ENCODE measurements around the gene KHDRBS2. TPM values are rescaled to one million over a fixed set of nuclear protein-coding genes. Genes with fewer than 3 reads are reported as not detected.

Gene KHDRBS2
- total and polyA plus RNA-seq, 2 of the 13 experiments (the other 11 are each of a cell fraction or from before 2014, with no cell fraction given): not detected

DNA sequence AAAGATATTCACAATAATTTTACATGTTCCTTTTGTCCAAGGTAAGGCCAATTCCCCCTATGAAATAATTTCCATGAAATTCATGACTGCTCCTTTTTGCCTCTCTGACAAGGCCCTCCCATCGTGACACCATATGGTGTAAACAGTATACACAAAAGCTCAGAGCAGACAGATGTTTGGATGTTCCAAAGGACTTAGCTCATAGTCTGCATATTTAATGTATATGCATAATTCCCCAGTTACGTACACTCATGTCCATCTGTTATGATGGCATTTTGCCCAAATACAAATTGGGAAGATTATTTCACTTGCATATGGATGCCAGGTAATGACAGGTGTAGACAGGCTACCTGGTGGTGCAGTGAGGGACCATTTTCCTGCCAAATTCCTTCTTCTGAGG is 376.5 kb downstream of the KHDRBS2 start:
- ChIA-PET CTCF (ENCODE audit: low intra/inter-chr PET ratio, low total read pairs) (no interaction called here), POLR2A (no interaction called here)
- Histone ChIP-seq H3K9ac (ENCODE audit: insufficient read depth, low read depth, low read length) (no peak overlapping the region), H3K4me3 (replicated peaks in 1 of 3; ENCODE audit: insufficient read depth in 1 of 3, low read depth in 2 of 3, low read length in 3 of 3) (no peak overlapping the region), H3K27ac (ENCODE audit: extremely low read length, insufficient read depth, low read length) (no peak overlapping the region), H3K9me3 (ENCODE audit: low read length) (no peaks in the 10 kb centered on the region), H4K20me1 (ENCODE audit: insufficient read depth, low read length) (no peaks in the 10 kb centered on the region), H3K79me2 (ENCODE audit: insufficient read depth, low read length) (no peaks in the 10 kb centered on the region), H3K4me1 (ENCODE audit: insufficient read depth, low read length) (no peaks in the 10 kb centered on the region), H3K27me3 (ENCODE audit: control insufficient read depth in 1 of 2, insufficient read depth in 2 of 2, low read length in 2 of 2) (no peaks in the 10 kb centered on the region), H3K36me3 (replicated peaks in 1 of 2; ENCODE audit: control insufficient read depth in 1 of 2, insufficient read depth in 2 of 2, low read length in 2 of 2) (no peaks in the 10 kb centered on the region), H3K4me2 (ENCODE audit: low read depth, low read length) (no peak overlapping the region), H2AFZ (ENCODE audit: low read length) (no peak overlapping the region)
- in situ Hi-C loops (cut with HindIII; ENCODE audit: extremely low pct_ligation_motif_present, low pct_unique_long_range_greater_than_20kb): no loop called here
- WGBS (ENCODE audit: low lambda C conversion rate): 38% methylated on average over 2 of the region's 2 CpGs
- FAIRE-seq: no peak
- BruUV-seq (replicated peaks): no TSS peak
- ATAC-seq: no peak
- DNase-seq (ENCODE audit: low spot score): no peak
- intact Hi-C loops (cut with micrococcal nuclease; ENCODE audit: unreplicated experiment): no loop called here
- TF ChIP-seq, protein P1, sequence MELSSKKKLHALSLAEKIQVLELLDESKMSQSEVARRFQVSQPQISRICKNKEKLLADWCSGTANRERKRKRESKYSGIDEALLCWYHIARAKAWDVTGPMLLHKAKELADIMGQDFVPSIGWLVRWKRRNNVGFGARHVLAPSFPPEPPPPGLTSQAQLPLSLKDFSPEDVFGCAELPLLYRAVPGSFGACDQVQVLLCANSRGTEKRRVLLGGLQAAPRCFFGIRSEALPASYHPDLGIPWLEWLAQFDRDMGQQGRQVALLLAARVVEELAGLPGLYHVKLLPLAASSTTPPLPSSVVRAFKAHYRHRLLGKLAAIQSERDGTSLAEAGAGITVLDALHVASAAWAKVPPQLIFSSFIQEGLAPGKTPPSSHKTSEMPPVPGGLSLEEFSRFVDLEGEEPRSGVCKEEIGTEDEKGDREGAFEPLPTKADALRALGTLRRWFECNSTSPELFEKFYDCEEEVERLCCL (CRISPR knock-in tag; IDR thresholded peaks at IDR 0.05; ENCODE audit: borderline replicate concordance): no peak
- no peak for TF ChIP-seq ZBTB42 (CRISPR knock-in tag; IDR thresholded peaks at IDR 0.05)
- TF ChIP-seq, protein P2, sequence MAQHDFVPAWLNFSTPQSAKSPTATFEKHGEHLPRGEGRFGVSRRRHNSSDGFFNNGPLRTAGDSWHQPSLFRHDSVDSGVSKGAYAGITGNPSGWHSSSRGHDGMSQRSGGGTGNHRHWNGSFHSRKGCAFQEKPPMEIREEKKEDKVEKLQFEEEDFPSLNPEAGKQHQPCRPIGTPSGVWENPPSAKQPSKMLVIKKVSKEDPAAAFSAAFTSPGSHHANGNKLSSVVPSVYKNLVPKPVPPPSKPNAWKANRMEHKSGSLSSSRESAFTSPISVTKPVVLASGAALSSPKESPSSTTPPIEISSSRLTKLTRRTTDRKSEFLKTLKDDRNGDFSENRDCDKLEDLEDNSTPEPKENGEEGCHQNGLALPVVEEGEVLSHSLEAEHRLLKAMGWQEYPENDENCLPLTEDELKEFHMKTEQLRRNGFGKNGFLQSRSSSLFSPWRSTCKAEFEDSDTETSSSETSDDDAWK (CRISPR knock-in tag; IDR thresholded peaks at IDR 0.05): no peak
- TF ChIP-seq KLF6 (CRISPR knock-in tag; IDR thresholded peaks at IDR 0.05): no peak
- no peak for TF ChIP-seq MEIS2 (CRISPR knock-in tag; IDR thresholded peaks at IDR 0.05)

DNA sequence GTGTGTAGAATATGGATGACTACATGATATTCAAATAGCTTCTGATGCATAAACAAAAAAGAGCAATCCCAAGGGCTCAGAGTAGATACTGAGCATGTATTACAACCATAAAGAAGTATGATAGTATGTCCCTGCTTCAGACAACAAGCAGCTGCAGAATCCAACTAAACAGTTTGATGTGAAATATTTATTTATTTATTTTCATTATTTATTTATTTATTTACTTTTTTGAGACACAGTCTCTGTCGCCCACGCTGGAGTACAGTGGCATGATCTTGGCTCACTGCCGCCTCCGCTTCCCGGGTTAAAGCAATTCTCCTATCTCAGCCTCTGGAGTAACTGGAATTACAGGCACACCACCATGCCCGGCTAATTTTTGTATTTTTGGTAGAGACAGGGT is 384.3 kb downstream of the KHDRBS2 start:
- H3K9me3 ChIP-seq (ENCODE audit: low read length): no peaks in the 10 kb centered on the region
- H3K9ac ChIP-seq (ENCODE audit: insufficient read depth, low read depth, low read length): no peak overlapping the region
- intact Hi-C loops (cut with micrococcal nuclease; ENCODE audit: unreplicated experiment) (no loop called here), in situ Hi-C loops (cut with HindIII; ENCODE audit: extremely low pct_ligation_motif_present, low pct_unique_long_range_greater_than_20kb) (no loop called here)
- H3K36me3 ChIP-seq (replicated peaks in 1 of 2; ENCODE audit: control insufficient read depth in 1 of 2, insufficient read depth in 2 of 2, low read length in 2 of 2): no peaks in the 10 kb centered on the region
- no peak overlapping the region for H3K4me2 ChIP-seq (ENCODE audit: low read depth, low read length)
- WGBS (ENCODE audit: low lambda C conversion rate): 55% methylated on average over 6 of the region's 6 CpGs
- FAIRE-seq (no peak), ATAC-seq (no peak), DNase-seq (ENCODE audit: low spot score) (no peak)
- no TSS peak for BruUV-seq (replicated peaks)
- H3K27ac ChIP-seq (ENCODE audit: extremely low read length, insufficient read depth, low read length): no peak overlapping the region
- CTCF ChIA-PET (ENCODE audit: low intra/inter-chr PET ratio, low total read pairs): no interaction called here
- no peak overlapping the region for H3K4me3 ChIP-seq (replicated peaks in 1 of 3; ENCODE audit: insufficient read depth in 1 of 3, low read depth in 2 of 3, low read length in 3 of 3)
- POLR2A ChIA-PET: no interaction called here
- H4K20me1 ChIP-seq (ENCODE audit: insufficient read depth, low read length): no peaks in the 10 kb centered on the region
- H3K79me2 ChIP-seq (ENCODE audit: insufficient read depth, low read length): no peaks in the 10 kb centered on the region
- no peaks in the 10 kb centered on the region for H3K4me1 ChIP-seq (ENCODE audit: insufficient read depth, low read length)
- H2AFZ ChIP-seq (ENCODE audit: low read length): no peak overlapping the region
- H3K27me3 ChIP-seq (ENCODE audit: control insufficient read depth in 1 of 2, insufficient read depth in 2 of 2, low read length in 2 of 2): no peaks in the 10 kb centered on the region
- TF ChIP-seq FOXP1 (IDR thresholded peaks at IDR 0.05) (no peak), FOXP1 (CRISPR knock-in tag; IDR thresholded peaks at IDR 0.05) (no peak), SAFB2 (CRISPR knock-in tag; IDR thresholded peaks at IDR 0.05; ENCODE audit: borderline replicate concordance, low read depth) (no peak), ZEB1 (IDR thresholded peaks at IDR 0.05; ENCODE audit: insufficient replicate concordance, low read depth) (no peak), ZNF10 (CRISPR knock-in tag; IDR thresholded peaks at IDR 0.05; ENCODE audit: borderline replicate concordance, low read depth) (no peak), ZNF891 (CRISPR knock-in tag; IDR thresholded peaks at IDR 0.05) (no peak), ASH2L (IDR thresholded peaks at IDR 0.05; ENCODE audit: insufficient read length, low read depth, low read length) (no peak), ZNF329 (CRISPR knock-in tag; IDR thresholded peaks at IDR 0.05; ENCODE audit: low read depth) (no peak), NCOR1 (IDR thresholded peaks at IDR 0.05; ENCODE audit: borderline replicate concordance, low read length) (no peak), ISL2 (CRISPR knock-in tag; IDR thresholded peaks at IDR 0.05) (no peak)
- TF ChIP-seq, protein P3, sequence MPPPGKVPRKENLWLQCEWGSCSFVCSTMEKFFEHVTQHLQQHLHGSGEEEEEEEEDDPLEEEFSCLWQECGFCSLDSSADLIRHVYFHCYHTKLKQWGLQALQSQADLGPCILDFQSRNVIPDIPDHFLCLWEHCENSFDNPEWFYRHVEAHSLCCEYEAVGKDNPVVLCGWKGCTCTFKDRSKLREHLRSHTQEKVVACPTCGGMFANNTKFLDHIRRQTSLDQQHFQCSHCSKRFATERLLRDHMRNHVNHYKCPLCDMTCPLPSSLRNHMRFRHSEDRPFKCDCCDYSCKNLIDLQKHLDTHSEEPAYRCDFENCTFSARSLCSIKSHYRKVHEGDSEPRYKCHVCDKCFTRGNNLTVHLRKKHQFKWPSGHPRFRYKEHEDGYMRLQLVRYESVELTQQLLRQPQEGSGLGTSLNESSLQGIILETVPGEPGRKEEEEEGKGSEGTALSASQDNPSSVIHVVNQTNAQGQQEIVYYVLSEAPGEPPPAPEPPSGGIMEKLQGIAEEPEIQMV (CRISPR knock-in tag; IDR thresholded peaks at IDR 0.05; ENCODE audit: low read depth): no peak

All from HepG2 (cell line).